SK-N-SH treated with all-trans-retinoic acid at 6 μM for 48 hours (cell line): Measurements from ENCODE around the gene ENO3.

Experiments
- ATAC-seq: fragments of 200-7000 bp; cut with Tn5 transposase; 3 replicates; pipeline ENCODE4 v1.9.1; 2020; ENCODE audit warnings: mild to moderate bottlenecking, moderate library complexity
- ARNTL ChIP-seq: fragments of 450-650 bp; formaldehyde crosslinking; IDR thresholded peaks from 2 replicates; pipeline ENCODE4 v1.5.0; 2020; ENCODE audit warnings: low read depth, mild to moderate bottlenecking, moderate library complexity, borderline replicate concordance
- ESRRG ChIP-seq: fragments of 250-450 bp; sonication (Bioruptor Pico); IDR thresholded peaks from 2 replicates; pipeline ENCODE4 v1.6.1; 2021; ENCODE audit warnings: mild to moderate bottlenecking
- OSR1 ChIP-seq: fragments of 250-450 bp; sonication (Bioruptor Pico); IDR thresholded peaks from 2 replicates; pipeline ENCODE4 v1.8.0; 2022; ENCODE audit warnings: moderate library complexity, mild to moderate bottlenecking, inconsistent platforms
- RARB ChIP-seq: fragments of 250-450 bp; sonication (Bioruptor Pico); IDR thresholded peaks from 2 replicates; pipeline ENCODE4 v1.8.0; 2021; ENCODE audit warnings: mild to moderate bottlenecking, moderate library complexity
- SNAI2 ChIP-seq: fragments of 250-450 bp; sonication (Bioruptor Pico); IDR thresholded peaks from 2 replicates; pipeline ENCODE4 v1.5.0; 2020; ENCODE audit warnings: mild to moderate bottlenecking, moderate library complexity
- TCF4 ChIP-seq: fragments of 250-450 bp; sonication (Bioruptor Pico); IDR thresholded peaks from 2 replicates; pipeline ENCODE4 v1.8.0; 2021; ENCODE audit warnings: mild to moderate bottlenecking, moderate library complexity, borderline replicate concordance
- TOX ChIP-seq: fragments of 250-450 bp; sonication (Bioruptor Pico); IDR thresholded peaks from 2 replicates; pipeline ENCODE4 v1.8.0; 2021; ENCODE audit warnings: mild to moderate bottlenecking, moderate library complexity, borderline replicate concordance
- ZC3H10 ChIP-seq: fragments of 250-450 bp; sonication (Bioruptor Pico); IDR thresholded peaks from 2 replicates; pipeline ENCODE4 v1.5.1; 2021; ENCODE audit warnings: mild to moderate bottlenecking, moderate library complexity
- ZFP30 ChIP-seq: fragments of 450-650 bp; formaldehyde crosslinking; IDR thresholded peaks from 2 replicates; pipeline ENCODE4 v1.5.0; 2022; ENCODE audit warnings: mild to moderate bottlenecking, moderate library complexity
- ZNF565 ChIP-seq: fragments of 450-650 bp; formaldehyde crosslinking; conservative IDR thresholded peaks from 2 replicates; pipeline ENCODE4 v1.5.0; 2020; ENCODE audit warnings: low read depth, mild to moderate bottlenecking, moderate library complexity
- ZNF70 ChIP-seq: fragments of 450-650 bp; formaldehyde crosslinking; IDR thresholded peaks from 2 replicates; pipeline ENCODE4 v1.5.0; 2020; ENCODE audit warnings: mild to moderate bottlenecking, moderate library complexity
- TF ChIP-seq, protein P1 (sequence below): fragments of 250-450 bp; sonication (Bioruptor Pico); IDR thresholded peaks from 2 replicates; pipeline ENCODE4 v1.5.0; 2020; ENCODE audit warnings: mild to moderate bottlenecking, moderate library complexity
- TF ChIP-seq, protein P2 (sequence below): fragments of 250-450 bp; sonication (Bioruptor Pico); IDR thresholded peaks from 2 replicates; pipeline ENCODE4 v1.8.0; 2021; ENCODE audit warnings: low read depth, mild to moderate bottlenecking, moderate library complexity, borderline replicate concordance
- TF ChIP-seq, protein P3 (sequence below): fragments of 250-450 bp; sonication (Bioruptor Pico); IDR thresholded peaks from 2 replicates; pipeline ENCODE4 v1.5.1; 2020; ENCODE audit warnings: low read depth, mild to moderate bottlenecking, moderate library complexity
- TF ChIP-seq, protein P4 (sequence below): fragments of 250-450 bp; sonication (Bioruptor Pico); IDR thresholded peaks from 2 replicates; pipeline ENCODE4 v1.8.0; 2020; ENCODE audit warnings: mild to moderate bottlenecking, moderate library complexity, borderline replicate concordance
- TF ChIP-seq, protein P5 (sequence below): fragments of 250-450 bp; sonication (Bioruptor Pico); IDR thresholded peaks from 2 replicates; pipeline ENCODE4 v1.5.1; 2021; ENCODE audit warnings: mild to moderate bottlenecking, moderate library complexity

ENO3 gene

DNA sequence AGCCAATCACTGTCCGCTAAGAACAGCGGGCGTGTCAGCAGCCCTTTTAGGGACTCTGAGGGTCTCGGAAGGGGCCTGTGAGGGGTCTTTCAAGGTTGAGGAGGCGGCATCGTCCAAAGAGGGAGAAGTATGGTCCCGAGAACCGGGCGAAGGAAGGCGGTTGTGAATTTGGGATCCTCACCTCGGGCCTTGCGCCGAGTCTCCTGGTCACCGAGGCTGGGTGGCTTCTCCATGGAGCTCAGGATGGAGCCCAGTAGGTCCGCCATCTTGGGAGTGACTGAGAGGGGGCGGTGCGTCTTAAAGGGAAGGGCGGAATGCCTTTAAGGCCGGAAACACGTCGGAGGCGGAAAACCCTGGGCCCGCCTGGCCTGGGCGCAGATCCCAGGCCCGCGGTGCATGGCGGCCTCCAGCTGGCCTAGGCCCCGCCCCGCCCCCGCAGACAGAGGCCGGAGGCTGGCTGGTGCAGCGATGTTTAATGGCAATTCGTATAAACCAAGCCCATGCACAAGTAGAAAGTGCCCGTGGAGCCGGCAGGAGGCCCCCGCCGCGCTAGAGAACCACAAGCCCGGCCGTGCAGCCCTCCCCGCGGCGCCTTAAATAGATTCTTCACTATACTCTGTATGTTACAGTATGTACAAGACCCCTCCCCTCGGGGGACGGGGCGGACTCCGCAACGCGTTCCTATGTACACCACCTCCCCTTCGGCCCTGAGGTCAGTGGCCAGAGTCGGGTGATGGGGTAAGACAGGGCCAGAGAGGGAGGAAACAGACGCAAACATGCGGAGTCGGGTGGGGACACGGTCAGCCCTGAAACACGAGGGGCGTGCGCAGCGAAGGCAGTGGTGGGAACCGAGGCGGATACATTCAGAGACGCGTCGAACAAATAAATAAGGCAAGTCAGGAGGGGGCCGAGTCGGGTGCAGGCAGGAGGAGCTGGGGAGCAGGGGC, 16.9 kb downstream of the ENO3 start, which contains the start of gene SPAG7:
Gene SPAG7, minus strand, starts transcription at position 279 of the 947 bp plus-strand sequence. Its CDS starts 13 bp downstream, at position 266.
- ATAC-seq: peak; percentile 72
- TF ChIP-seq, protein P1, sequence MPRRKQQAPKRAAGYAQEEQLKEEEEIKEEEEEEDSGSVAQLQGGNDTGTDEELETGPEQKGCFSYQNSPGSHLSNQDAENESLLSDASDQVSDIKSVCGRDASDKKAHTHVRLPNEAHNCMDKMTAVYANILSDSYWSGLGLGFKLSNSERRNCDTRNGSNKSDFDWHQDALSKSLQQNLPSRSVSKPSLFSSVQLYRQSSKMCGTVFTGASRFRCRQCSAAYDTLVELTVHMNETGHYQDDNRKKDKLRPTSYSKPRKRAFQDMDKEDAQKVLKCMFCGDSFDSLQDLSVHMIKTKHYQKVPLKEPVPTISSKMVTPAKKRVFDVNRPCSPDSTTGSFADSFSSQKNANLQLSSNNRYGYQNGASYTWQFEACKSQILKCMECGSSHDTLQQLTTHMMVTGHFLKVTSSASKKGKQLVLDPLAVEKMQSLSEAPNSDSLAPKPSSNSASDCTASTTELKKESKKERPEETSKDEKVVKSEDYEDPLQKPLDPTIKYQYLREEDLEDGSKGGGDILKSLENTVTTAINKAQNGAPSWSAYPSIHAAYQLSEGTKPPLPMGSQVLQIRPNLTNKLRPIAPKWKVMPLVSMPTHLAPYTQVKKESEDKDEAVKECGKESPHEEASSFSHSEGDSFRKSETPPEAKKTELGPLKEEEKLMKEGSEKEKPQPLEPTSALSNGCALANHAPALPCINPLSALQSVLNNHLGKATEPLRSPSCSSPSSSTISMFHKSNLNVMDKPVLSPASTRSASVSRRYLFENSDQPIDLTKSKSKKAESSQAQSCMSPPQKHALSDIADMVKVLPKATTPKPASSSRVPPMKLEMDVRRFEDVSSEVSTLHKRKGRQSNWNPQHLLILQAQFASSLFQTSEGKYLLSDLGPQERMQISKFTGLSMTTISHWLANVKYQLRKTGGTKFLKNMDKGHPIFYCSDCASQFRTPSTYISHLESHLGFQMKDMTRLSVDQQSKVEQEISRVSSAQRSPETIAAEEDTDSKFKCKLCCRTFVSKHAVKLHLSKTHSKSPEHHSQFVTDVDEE: no peak
- no peak for TF ChIP-seq ARNTL
- no peak for TF ChIP-seq SNAI2 (CRISPR knock-in tag)
- no peak for TF ChIP-seq TCF4 (CRISPR knock-in tag)
- TF ChIP-seq TOX (CRISPR knock-in tag): no peak
- TF ChIP-seq RARB (CRISPR knock-in tag): no peak
- TF ChIP-seq, protein P2, sequence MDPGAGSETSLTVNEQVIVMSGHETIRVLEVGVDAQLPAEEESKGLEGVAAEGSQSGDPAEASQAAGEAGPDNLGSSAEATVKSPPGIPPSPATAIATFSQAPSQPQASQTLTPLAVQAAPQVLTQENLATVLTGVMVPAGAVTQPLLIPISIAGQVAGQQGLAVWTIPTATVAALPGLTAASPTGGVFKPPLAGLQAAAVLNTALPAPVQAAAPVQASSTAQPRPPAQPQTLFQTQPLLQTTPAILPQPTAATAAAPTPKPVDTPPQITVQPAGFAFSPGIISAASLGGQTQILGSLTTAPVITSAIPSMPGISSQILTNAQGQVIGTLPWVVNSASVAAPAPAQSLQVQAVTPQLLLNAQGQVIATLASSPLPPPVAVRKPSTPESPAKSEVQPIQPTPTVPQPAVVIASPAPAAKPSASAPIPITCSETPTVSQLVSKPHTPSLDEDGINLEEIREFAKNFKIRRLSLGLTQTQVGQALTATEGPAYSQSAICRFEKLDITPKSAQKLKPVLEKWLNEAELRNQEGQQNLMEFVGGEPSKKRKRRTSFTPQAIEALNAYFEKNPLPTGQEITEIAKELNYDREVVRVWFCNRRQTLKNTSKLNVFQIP (CRISPR knock-in tag): 0 out of 2 replicates have a peak, but pooled peaks have one; percentile 55
- no peak for TF ChIP-seq ZNF565

DNA sequence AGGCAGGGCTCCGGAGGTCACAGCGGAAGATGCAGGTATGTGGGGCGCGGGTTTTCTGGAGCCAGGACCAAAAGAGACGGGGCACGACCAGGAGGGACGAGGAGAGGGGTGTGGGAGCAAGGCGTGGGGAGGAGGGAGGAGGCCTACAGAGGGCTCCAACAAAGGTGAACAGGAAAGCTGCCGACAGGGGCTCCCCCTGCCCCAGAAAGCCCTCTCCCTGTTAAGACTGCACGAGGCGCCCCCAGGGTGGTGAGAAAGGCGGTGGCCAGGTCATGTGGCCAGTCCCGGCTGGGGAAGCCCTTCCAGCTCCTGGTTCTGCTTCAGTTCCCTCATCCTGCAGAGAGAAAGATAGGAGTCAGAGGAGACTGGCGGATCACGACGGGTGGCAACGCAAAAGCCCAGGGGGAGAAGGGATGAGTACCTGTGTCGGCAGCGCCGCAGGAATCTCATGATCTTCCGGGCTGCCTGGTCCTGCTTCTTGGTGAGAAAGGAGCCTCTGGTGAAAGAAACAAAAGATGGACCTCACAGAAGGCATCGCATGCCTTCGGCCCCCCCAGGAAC, 17.6 kb downstream of the ENO3 start:
- TF ChIP-seq ZC3H10 (CRISPR knock-in tag) (no peak), RARB (CRISPR knock-in tag) (no peak), ZNF70 (CRISPR knock-in tag) (no peak), SNAI2 (CRISPR knock-in tag) (no peak), ZFP30 (CRISPR knock-in tag) (no peak), ESRRG (CRISPR knock-in tag) (no peak)
- TF ChIP-seq, protein P2 (CRISPR knock-in tag): no peak
- TF ChIP-seq, protein P3, sequence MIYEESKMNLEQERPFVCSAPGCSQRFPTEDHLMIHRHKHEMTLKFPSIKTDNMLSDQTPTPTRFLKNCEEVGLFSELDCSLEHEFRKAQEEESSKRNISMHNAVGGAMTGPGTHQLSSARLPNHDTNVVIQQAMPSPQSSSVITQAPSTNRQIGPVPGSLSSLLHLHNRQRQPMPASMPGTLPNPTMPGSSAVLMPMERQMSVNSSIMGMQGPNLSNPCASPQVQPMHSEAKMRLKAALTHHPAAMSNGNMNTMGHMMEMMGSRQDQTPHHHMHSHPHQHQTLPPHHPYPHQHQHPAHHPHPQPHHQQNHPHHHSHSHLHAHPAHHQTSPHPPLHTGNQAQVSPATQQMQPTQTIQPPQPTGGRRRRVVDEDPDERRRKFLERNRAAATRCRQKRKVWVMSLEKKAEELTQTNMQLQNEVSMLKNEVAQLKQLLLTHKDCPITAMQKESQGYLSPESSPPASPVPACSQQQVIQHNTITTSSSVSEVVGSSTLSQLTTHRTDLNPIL: no peak
- TF ChIP-seq, protein P4, sequence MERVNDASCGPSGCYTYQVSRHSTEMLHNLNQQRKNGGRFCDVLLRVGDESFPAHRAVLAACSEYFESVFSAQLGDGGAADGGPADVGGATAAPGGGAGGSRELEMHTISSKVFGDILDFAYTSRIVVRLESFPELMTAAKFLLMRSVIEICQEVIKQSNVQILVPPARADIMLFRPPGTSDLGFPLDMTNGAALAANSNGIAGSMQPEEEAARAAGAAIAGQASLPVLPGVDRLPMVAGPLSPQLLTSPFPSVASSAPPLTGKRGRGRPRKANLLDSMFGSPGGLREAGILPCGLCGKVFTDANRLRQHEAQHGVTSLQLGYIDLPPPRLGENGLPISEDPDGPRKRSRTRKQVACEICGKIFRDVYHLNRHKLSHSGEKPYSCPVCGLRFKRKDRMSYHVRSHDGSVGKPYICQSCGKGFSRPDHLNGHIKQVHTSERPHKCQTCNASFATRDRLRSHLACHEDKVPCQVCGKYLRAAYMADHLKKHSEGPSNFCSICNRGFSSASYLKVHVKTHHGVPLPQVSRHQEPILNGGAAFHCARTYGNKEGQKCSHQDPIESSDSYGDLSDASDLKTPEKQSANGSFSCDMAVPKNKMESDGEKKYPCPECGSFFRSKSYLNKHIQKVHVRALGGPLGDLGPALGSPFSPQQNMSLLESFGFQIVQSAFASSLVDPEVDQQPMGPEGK (CRISPR knock-in tag): no peak
- ATAC-seq: no peak

DNA sequence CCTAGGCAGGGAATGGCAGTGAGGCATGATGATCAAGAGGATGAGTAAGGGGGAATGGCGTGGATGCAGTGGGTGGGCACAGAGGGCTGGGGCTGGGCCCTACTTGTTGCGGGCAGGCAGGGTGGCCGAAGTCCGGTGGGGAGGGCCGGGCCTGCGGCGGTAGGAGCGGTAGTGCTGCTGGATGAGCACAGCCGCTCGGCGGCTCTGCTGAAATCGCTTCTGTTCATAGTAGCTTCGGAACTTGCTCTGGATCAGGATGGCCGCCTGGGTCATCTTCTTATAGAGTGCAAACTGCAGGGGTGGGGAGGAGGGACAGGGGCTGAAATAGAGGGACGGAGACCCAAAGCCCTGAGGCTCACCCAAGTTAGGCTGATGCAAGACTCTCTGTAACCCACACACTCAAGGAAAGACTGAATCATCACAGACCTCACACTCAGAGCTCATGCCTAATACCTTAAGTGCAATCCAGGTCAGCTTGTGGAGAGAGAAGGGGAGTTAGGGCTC, 18.2 kb downstream of the ENO3 start:
- TF ChIP-seq OSR1 (CRISPR knock-in tag) (no peak), TCF4 (CRISPR knock-in tag) (no peak), TOX (CRISPR knock-in tag) (no peak), ZFP30 (CRISPR knock-in tag) (no peak)
- TF ChIP-seq, protein P5, sequence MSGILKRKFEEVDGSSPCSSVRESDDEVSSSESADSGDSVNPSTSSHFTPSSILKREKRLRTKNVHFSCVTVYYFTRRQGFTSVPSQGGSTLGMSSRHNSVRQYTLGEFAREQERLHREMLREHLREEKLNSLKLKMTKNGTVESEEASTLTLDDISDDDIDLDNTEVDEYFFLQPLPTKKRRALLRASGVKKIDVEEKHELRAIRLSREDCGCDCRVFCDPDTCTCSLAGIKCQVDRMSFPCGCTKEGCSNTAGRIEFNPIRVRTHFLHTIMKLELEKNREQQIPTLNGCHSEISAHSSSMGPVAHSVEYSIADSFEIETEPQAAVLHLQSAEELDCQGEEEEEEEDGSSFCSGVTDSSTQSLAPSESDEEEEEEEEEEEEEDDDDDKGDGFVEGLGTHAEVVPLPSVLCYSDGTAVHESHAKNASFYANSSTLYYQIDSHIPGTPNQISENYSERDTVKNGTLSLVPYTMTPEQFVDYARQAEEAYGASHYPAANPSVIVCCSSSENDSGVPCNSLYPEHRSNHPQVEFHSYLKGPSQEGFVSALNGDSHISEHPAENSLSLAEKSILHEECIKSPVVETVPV (CRISPR knock-in tag): no peak
- TF ChIP-seq, protein P1: no peak
- TF ChIP-seq, protein P3: no peak
- TF ChIP-seq, protein P2 (CRISPR knock-in tag): no peak
- ATAC-seq: no peak
